A673 (cell line): Measurements from ENCODE around the gene DUOXA1.

ENCODE experiments used
- CTCF ChIP-seq: fragments of 300-800, 200-600 bp; sonication (generic); conservative IDR thresholded peaks from 2 replicates; pipeline ENCODE4 v1.5.1; 2017; ENCODE audit warnings: low read depth, mild to moderate bottlenecking, antibody characterized with exemption, low read length, moderate library complexity, mixed read lengths
- EZH2 ChIP-seq: fragments of 200-600 bp; sonication (generic); IDR thresholded peaks from 2 replicates; pipeline ENCODE4 v1.6.1; 2017; ENCODE audit warnings: borderline replicate concordance, low read depth, mild to moderate bottlenecking, mixed read lengths, antibody characterized with exemption, low read length; ENCODE audit not compliant: poor library complexity, severe bottlenecking

- no peak for TF ChIP-seq EZH2
- TF ChIP-seq CTCF: no peak
Observed at GRCh38 chr15:45133561-45133920, 3.9 kb upstream of the DUOXA1 start.
